GM12873 (cell line): Measurements from ENCODE around the gene NINL.

Source experiments
- TF ChIP-seq, protein P1 (sequence below): IDR thresholded peaks from 2 replicates; pipeline ENCODE4 v1.5.1; 2012; ENCODE audit warnings: low read depth, mild to moderate bottlenecking, moderate library complexity, low read length, control low read depth; ENCODE audit not compliant: insufficient read depth; ENCODE audit errors: missing control alignments

NINL gene

DNA sequence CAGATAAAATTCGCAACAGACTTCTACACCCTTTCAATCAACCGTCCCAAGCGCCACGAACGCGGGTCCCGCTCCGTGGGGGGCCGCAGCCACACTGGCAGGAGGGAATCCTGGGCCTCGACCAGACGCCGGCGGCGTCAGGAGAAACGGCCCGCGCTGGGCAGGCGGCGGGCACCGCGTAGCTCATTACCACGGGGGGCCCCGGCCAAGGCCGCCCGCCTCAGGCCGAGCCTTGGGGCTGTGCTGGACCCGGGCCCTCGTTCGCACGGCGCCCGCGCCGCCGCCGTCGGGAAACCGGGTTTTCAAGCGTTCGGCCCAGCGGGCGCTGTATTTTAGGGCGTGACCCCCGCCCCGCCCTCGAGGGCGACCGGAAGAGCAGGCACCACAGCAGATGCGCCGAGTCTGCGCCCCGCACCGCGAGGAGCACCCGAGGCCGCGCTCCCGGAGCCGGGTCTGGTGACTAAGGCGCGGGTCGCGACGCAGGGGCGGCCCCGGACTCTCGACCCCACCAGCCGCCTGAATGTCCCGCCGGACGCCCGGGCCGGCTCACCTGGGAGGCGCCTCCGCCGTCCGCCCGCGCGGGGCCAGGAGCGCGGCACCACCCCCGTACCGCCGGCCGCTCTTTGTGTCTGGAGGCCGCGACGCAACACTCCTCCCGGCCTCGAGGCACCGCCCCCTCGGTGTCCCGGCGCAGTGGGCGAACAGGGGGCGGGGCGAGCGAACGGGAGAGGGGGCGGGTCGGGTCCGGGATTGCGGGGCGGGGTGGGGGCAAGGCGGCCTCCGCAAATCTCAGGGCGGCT lies at the start of gene NINL:
Gene NINL (minus strand): TSS at position 627 of the 800 bp plus-strand sequence. CDS start 58,944 bp downstream, outside the sequence.
- TF ChIP-seq, protein P1, sequence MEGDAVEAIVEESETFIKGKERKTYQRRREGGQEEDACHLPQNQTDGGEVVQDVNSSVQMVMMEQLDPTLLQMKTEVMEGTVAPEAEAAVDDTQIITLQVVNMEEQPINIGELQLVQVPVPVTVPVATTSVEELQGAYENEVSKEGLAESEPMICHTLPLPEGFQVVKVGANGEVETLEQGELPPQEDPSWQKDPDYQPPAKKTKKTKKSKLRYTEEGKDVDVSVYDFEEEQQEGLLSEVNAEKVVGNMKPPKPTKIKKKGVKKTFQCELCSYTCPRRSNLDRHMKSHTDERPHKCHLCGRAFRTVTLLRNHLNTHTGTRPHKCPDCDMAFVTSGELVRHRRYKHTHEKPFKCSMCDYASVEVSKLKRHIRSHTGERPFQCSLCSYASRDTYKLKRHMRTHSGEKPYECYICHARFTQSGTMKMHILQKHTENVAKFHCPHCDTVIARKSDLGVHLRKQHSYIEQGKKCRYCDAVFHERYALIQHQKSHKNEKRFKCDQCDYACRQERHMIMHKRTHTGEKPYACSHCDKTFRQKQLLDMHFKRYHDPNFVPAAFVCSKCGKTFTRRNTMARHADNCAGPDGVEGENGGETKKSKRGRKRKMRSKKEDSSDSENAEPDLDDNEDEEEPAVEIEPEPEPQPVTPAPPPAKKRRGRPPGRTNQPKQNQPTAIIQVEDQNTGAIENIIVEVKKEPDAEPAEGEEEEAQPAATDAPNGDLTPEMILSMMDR, result no peak

DNA sequence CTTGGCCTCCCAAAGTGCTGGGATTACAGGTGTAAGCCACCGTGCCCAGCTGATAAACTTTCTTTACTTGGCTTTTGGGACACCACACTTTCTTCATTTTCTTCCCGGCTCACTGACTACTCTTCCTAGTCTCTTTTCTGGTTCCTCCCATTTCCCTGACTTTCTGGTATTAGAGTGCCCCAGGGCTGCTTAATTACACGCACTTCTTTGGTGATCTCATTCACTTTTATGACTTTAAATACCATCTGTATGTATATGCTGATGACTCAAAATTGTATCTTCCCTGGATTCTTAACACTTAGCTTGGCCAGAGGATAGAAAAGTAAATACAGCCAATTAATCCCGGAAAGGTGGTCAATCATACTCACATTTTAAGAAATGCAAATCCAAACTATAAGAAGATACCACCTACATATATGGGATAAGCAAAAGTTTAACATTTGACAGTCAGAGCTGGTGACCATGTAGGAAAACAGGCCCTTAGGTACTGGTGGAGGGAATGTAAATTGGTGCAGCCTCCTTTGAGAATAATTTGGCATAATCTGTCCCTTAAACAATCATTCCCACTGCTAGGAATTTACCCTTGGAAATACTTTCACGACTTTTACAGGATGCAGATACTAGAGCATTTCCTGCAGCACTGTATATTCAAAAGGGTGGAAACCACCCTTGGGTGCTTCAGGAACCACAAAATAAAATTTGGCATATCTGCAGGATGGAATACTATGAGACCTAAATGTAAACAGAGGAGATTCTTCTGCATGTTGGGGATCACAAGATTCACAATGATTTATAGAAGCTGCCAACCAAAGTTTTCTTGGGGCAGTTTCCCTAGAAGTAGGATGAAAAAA lies 47.8 kb upstream of the NINL start:
- TF ChIP-seq, protein P1, result no peak

DNA sequence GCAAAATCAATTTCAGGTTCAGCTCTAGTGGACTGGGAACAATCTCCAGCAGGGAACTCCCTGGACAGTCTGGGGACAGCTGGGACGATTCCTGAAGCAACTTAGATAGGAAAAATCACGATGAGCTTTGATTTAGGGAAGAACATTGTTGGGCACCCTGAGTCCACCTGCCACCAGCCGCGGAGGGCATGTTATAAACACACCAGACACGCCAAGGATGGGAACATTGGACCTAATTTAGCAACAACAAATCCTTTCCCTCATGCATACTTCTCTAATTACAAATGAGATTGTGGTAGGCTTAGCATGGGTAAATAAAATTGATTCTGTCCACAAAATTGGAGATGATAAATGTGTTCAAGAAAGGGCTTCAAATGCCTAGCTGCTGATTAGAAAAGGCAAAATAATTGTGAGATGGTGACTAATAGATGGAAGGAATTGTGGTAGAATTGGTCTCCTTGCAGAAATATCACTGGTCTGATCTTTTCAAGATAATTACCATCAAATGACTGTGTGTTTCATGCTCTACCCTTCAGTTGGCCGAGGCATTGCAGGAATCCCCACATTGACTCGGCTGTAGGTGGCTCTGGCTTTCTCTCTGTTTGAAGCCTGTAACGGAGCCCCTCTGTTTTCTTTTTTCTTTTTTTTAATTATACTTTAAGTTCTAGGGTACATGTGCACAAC lies 44.6 kb upstream of the NINL start:
- TF ChIP-seq, protein P1, result no peak

DNA sequence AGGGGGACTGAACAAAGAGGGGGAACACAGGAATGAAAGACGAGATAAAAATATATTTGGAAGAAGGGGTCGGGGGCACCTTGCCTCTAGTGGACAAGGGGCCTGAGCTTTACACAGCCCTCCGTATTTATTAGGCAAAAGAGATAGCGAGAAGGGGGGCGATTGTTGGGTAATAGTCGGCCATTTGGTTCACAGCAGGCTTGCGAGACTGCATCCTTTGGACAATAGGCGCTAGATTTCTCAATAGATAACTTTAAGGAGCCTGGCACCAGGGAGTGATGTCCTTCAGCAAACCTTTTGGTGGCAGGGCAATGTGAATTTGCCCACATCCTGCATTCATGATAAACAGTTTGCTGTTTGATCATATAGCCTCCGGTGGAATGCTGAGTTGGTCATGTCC lies 41.4 kb upstream of the NINL start:
- TF ChIP-seq, protein P1, result no peak

DNA sequence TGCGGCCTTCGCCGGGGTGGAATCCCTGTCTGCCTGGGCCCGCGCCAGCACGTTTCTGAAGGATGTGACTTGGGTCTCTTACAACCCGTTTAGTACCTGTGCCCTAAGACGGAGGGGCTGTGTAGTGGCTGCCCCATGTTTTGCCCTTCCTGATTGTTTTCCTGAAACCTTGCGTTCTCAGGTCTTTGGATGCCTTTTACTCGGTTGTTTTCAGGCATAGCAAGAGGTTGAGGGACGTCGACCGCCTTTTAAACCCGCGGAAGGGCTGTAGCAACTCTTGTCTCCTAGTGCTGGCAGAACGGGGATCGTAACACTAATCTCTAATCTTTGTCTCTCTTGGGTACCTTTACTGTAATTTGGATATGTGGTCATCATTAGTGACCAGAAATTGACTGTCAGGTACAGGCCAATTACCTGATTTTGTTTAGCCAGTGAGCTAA lies 39.2 kb upstream of the NINL start:
- TF ChIP-seq, protein P1, result no peak

DNA sequence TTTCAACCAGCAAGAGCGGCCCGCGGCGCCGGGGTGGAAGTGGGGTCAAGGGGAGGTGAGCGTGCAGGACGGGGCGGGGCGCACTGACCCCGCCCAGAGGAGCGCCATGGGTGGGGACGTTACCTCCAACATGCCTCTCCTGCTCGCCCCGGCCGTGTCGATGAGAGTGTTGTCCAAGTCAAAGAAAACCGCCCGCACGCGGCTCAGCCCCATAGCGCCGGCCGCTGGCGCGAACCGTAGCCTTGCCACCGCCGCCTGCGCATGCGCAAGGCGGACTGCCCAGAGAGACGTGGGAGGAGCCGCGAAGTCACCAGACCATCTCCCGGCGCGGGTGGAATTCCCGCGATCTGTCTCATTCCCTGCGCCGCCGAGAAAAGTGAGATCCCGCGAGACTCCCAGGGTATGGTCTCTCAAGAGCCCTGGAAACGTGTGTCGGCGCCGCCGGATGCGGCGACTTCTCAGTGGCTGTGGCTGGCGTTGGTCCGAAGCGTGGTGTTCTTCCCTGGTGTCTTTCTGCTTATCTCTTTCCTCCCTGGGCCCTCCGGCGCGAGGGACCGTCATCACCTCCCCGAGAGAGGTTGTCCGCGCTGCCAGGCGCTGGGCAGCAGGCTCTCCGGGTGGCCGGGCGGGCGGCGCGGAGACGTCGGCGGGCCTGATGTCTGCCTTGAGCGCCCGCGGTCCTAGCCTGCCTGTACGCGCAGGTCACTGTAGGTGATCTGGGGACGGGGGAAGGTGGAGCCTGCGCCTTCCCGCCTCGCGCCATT lies 38.6 kb upstream of the NINL start, which contains the start of gene NANP:
Gene NANP (minus strand): TSS at position 279 of the 764 bp plus-strand sequence. CDS start 66 bp downstream, at position 213.
- TF ChIP-seq, protein P1, result no peak
